H9 (cell line): ENCODE measurements around the gene OR2L8. TPM values are rescaled to one million over a fixed set of nuclear protein-coding genes. Genes with fewer than 3 reads are reported as not detected.

Experiments used
- DNase-seq: peaks from one replicate; pipeline ENCODE4 v3.0.0-alpha.2; 2017
- H2AFZ ChIP-seq: one replicate; pipeline ENCODE4 v1.6.1; 2013; ENCODE audit warnings: mild to moderate bottlenecking, low read length, control low read depth, moderate library complexity
- H2AK5ac ChIP-seq: 2 replicates; pipeline ENCODE4 v1.6.1; 2013; ENCODE audit warnings: low read length, control low read depth, mixed read lengths; ENCODE audit not compliant: insufficient read length
- H2BK120ac ChIP-seq: one replicate; pipeline ENCODE4 v1.6.1; 2013; ENCODE audit warnings: low read depth, mild to moderate bottlenecking, low read length, control low read depth, inconsistent platforms; ENCODE audit not compliant: poor library complexity, severe bottlenecking
- H2BK12ac ChIP-seq: 2 replicates; pipeline ENCODE4 v1.6.1; 2013; ENCODE audit warnings: low read length, control low read depth, mixed read lengths, low read depth; ENCODE audit not compliant: insufficient read length
- H2BK15ac ChIP-seq: 2 replicates; pipeline ENCODE4 v1.6.1; 2013; ENCODE audit warnings: low read depth, low read length, control low read depth
- H2BK20ac ChIP-seq: one replicate; pipeline ENCODE4 v1.6.1; 2013; ENCODE audit warnings: low read depth, mild to moderate bottlenecking, low read length, control low read depth, inconsistent platforms; ENCODE audit not compliant: poor library complexity, severe bottlenecking
- H2BK5ac ChIP-seq: 2 replicates; pipeline ENCODE4 v1.6.1; 2013; ENCODE audit warnings: low read length, control low read depth, mixed read lengths; ENCODE audit not compliant: insufficient read length
- H3K14ac ChIP-seq: 2 replicates; pipeline ENCODE4 v1.6.1; 2013; ENCODE audit warnings: low read length, control low read depth; ENCODE audit not compliant: insufficient read depth
- H3K18ac ChIP-seq: 2 replicates; pipeline ENCODE4 v1.6.1; 2013; ENCODE audit warnings: low read depth, mild to moderate bottlenecking, mixed read lengths, low read length, control low read depth; ENCODE audit not compliant: insufficient read length
- H3K23ac ChIP-seq: 2 replicates; pipeline ENCODE4 v1.6.1; 2013; ENCODE audit warnings: low read length, control low read depth, mixed read lengths, low read depth; ENCODE audit not compliant: insufficient read length
- H3K23me2 ChIP-seq: 2 replicates; pipeline ENCODE4 v1.6.1; 2013; ENCODE audit warnings: low read depth, mild to moderate bottlenecking, mixed read lengths, low read length, control low read depth; ENCODE audit not compliant: insufficient read length, poor library complexity, severe bottlenecking
- H3K27ac ChIP-seq: 2 replicates; pipeline ENCODE4 v1.5.1; 2013; ENCODE audit warnings: low read length, control low read depth, mixed read lengths, low read depth; ENCODE audit not compliant: insufficient read length
- H3K27me3 ChIP-seq: 2 replicates; pipeline ENCODE4 v1.6.1; 2013; ENCODE audit warnings: low read length, control low read depth, inconsistent platforms; ENCODE audit not compliant: insufficient read depth
- H3K4ac ChIP-seq: 2 replicates; pipeline ENCODE4 v1.6.1; 2013; ENCODE audit warnings: low read depth, mild to moderate bottlenecking, control low read depth, inconsistent platforms, low read length, moderate library complexity
- H3K4me1 ChIP-seq: 2 replicates; pipeline ENCODE4 v1.6.1; 2013; ENCODE audit warnings: low read length, control low read depth, inconsistent platforms; ENCODE audit not compliant: insufficient read depth
- H3K4me2 ChIP-seq: 2 replicates; pipeline ENCODE4 v1.6.1; 2013; ENCODE audit warnings: low read length, control low read depth, mixed read lengths; ENCODE audit not compliant: insufficient read length, insufficient read depth
- H3K56ac ChIP-seq: 2 replicates; pipeline ENCODE4 v1.6.1; 2013; ENCODE audit warnings: low read depth, mild to moderate bottlenecking, mixed read lengths, low read length, control low read depth; ENCODE audit not compliant: insufficient read length
- H3K79me1 ChIP-seq: 2 replicates; pipeline ENCODE4 v1.6.1; 2013; ENCODE audit warnings: low read depth, mild to moderate bottlenecking, moderate library complexity, low read length, control low read depth, inconsistent platforms; ENCODE audit not compliant: insufficient read depth, poor library complexity, severe bottlenecking
- H3K79me2 ChIP-seq: 2 replicates; pipeline ENCODE4 v1.6.1; 2013; ENCODE audit warnings: low read length, control low read depth, inconsistent platforms; ENCODE audit not compliant: insufficient read depth
- H3K9ac ChIP-seq: 2 replicates; pipeline ENCODE4 v1.6.1; 2013; ENCODE audit warnings: low read length, control low read depth, mixed read lengths; ENCODE audit not compliant: insufficient read length; ENCODE audit errors: extremely low read depth
- H3K9me3 ChIP-seq: one replicate; pipeline ENCODE4 v1.6.1; 2013; ENCODE audit warnings: low read depth, low read length, inconsistent platforms; ENCODE audit not compliant: control insufficient read depth
- H3T11ph ChIP-seq: one replicate; pipeline ENCODE4 v1.6.1; 2013; ENCODE audit warnings: mild to moderate bottlenecking, low read length, control low read depth, inconsistent platforms
- H4K20me1 ChIP-seq: one replicate; pipeline ENCODE4 v1.6.1; 2013; ENCODE audit not compliant: control insufficient read depth, insufficient read length, insufficient read depth
- H4K5ac ChIP-seq: 2 replicates; pipeline ENCODE4 v1.6.1; 2013; ENCODE audit warnings: low read depth, mild to moderate bottlenecking, mixed read lengths, low read length, control low read depth; ENCODE audit not compliant: insufficient read length
- H4K8ac ChIP-seq: replicated peaks from 2 replicates; pipeline ENCODE4 v1.6.1; 2013; ENCODE audit warnings: low read length, control low read depth, mixed read lengths, low read depth; ENCODE audit not compliant: insufficient read length
- H4K91ac ChIP-seq: 2 replicates; pipeline ENCODE4 v1.6.1; 2013; ENCODE audit warnings: low read depth, mild to moderate bottlenecking, moderate library complexity, mixed read lengths, low read length, control low read depth; ENCODE audit not compliant: insufficient read length
- H3K27ac Mint-ChIP-seq, 3 experiments: 2 replicates in 2 of 3; 3 replicates in 1 of 3; pipeline ENCODE4 v1.8.0; 2020 to 2021; ENCODE audit warnings: mixed read lengths in 3 of 3, mild to moderate bottlenecking in 1 of 3, moderate library complexity in 1 of 3
- H3K27me3 Mint-ChIP-seq: 2 replicates; pipeline ENCODE4 v1.8.0; 2021; ENCODE audit warnings: low read depth, mild to moderate bottlenecking, moderate library complexity, mixed read lengths
- H3K36me3 Mint-ChIP-seq, 3 experiments: 2 replicates in 2 of 3; 3 replicates in 1 of 3; pipeline ENCODE4 v1.8.0; 2020 to 2021; ENCODE audit warnings: low read depth in 3 of 3, mixed read lengths in 3 of 3; ENCODE audit not compliant: insufficient read depth in 1 of 3
- H3K4me1 Mint-ChIP-seq, 2 experiments: 2 replicates each; pipeline ENCODE4 v1.8.0; 2020; ENCODE audit warnings: mixed read lengths in 2 of 2
- H3K4me3 Mint-ChIP-seq, 2 experiments: 2 replicates in 1 of 2; 3 replicates in 1 of 2; pipeline ENCODE4 v1.8.0; 2020 to 2021; ENCODE audit warnings: mild to moderate bottlenecking in 2 of 2, mixed read lengths in 2 of 2, moderate library complexity in 1 of 2
- H3K9me3 Mint-ChIP-seq, 2 experiments: 2 replicates in 1 of 2; 3 replicates in 1 of 2; pipeline ENCODE4 v1.8.0; 2020; ENCODE audit warnings: mild to moderate bottlenecking in 2 of 2, mixed read lengths in 2 of 2, moderate library complexity in 1 of 2
- WGBS: extraction: QIAGEN DNeasy Blood & Tissue Kit; methylation state at CpG from one replicate; pipeline ENCODE4 v1.1.7; 2013; ENCODE audit warnings: missing lambda C conversion rate, low lambda C conversion rate, mixed read lengths; ENCODE audit not compliant: insufficient read length; ENCODE audit errors: extremely low coverage; 5-methylcytosine and 5-hydroxymethylcytosine counted together
- total RNA-seq: library from RNA; stranded (reverse); gene quantifications from 2 replicates; pipeline ENCODE4 v1.2.1, GENCODE V29; 2021
- TF ChIP-seq, protein P1 (sequence below): fragments of 200-600 bp; sonication (generic); conservative IDR thresholded peaks from 3 replicates; pipeline ENCODE4 v1.8.0; 2021; ENCODE audit warnings: antibody characterized with exemption, mild to moderate bottlenecking

OR2L8 gene
- total RNA-seq, 1 experiment from 2014 or later: 0.24 TPM

DNA sequence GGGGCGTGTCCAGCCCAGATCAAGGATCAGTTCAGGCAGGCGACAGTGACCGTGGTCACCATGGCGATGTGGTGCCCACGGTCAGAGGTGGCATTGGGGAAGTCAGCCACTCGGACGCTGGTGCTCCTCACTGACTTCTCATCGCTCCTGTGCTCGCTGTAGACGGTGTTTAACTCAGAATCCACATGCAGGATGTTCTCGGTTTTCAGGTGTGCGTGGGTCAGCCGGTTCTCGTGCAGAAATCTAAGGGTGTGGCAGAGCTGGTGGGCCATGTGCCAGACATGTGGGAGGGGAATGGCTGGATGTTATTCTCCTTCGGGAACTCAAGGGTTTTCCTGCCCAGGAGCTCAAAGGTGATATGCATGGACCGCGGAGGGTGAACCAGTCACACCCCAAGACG, 12.2 kb upstream of the OR2L8 start:
- no peak overlapping the region for H2BK15ac ChIP-seq
- no CpG with 5 or more reads among the region's 18 CpGs for WGBS
- H3K9ac ChIP-seq: no peak overlapping the region
- H3K36me3 Mint-ChIP-seq: peaks cover 8 to 11% (median 9%) of the 10 kb centered on the region in 3 experiments; a peak in 4 of 7 replicates
- H3K9me3 Mint-ChIP-seq: peaks cover 55 to 57% of the 10 kb centered on the region in 2 experiments
- H3K56ac ChIP-seq: no peak overlapping the region
- no peak overlapping the region for H2BK5ac ChIP-seq
- no peaks in the 10 kb centered on the region for H4K20me1 ChIP-seq
- no peaks in the 10 kb centered on the region for H3K27me3 ChIP-seq
- H3K4me3 Mint-ChIP-seq: no peak overlapping the region; a peak in 2 of 5 replicates
- H3K14ac ChIP-seq: no peak overlapping the region
- no peak overlapping the region for H3T11ph ChIP-seq
- TF ChIP-seq, protein P1, sequence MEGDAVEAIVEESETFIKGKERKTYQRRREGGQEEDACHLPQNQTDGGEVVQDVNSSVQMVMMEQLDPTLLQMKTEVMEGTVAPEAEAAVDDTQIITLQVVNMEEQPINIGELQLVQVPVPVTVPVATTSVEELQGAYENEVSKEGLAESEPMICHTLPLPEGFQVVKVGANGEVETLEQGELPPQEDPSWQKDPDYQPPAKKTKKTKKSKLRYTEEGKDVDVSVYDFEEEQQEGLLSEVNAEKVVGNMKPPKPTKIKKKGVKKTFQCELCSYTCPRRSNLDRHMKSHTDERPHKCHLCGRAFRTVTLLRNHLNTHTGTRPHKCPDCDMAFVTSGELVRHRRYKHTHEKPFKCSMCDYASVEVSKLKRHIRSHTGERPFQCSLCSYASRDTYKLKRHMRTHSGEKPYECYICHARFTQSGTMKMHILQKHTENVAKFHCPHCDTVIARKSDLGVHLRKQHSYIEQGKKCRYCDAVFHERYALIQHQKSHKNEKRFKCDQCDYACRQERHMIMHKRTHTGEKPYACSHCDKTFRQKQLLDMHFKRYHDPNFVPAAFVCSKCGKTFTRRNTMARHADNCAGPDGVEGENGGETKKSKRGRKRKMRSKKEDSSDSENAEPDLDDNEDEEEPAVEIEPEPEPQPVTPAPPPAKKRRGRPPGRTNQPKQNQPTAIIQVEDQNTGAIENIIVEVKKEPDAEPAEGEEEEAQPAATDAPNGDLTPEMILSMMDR: no peak
- H2AFZ ChIP-seq: no peak overlapping the region
- H4K8ac ChIP-seq: no peak overlapping the region
- H3K23ac ChIP-seq: no peak overlapping the region
- no peak overlapping the region for H4K5ac ChIP-seq
- H3K9me3 ChIP-seq: peaks cover 5% of the 10 kb centered on the region
- no peak overlapping the region for H2BK120ac ChIP-seq
- no peak for DNase-seq
- H2AK5ac ChIP-seq: no peak overlapping the region
- H3K4me1 ChIP-seq: no peaks in the 10 kb centered on the region
- no peak overlapping the region for H3K27ac ChIP-seq
- no peaks in the 10 kb centered on the region for H3K79me2 ChIP-seq
- H3K79me1 ChIP-seq: no peaks in the 10 kb centered on the region
- H3K27ac Mint-ChIP-seq: no peak overlapping the region
- no peak overlapping the region for H3K18ac ChIP-seq
- no peak overlapping the region for H4K91ac ChIP-seq
- H3K27me3 Mint-ChIP-seq: peaks cover 1% of the 10 kb centered on the region; the same call in 1 of the 2 replicates
- no peak overlapping the region for H3K4ac ChIP-seq
- no peak overlapping the region for H2BK12ac ChIP-seq
- H2BK20ac ChIP-seq: no peak overlapping the region
- no peaks in the 10 kb centered on the region for H3K4me1 Mint-ChIP-seq
- H3K23me2 ChIP-seq: no peaks in the 10 kb centered on the region
- no peak overlapping the region for H3K4me2 ChIP-seq
